MM.1S (cell line): Measurements from ENCODE around the gene XXYLT1.

Experiments used
- CTCF ChIP-seq: fragments of 300-600 bp; sonication (generic); IDR thresholded peaks from 2 replicates; pipeline ENCODE4 v1.5.1; 2016; ENCODE audit warnings: antibody characterized with exemption, low read length, mixed read lengths
- EZH2phosphoT487 ChIP-seq: fragments of 300-600 bp; sonication (generic); IDR thresholded peaks from 2 replicates; pipeline ENCODE4 v1.6.1; 2018; ENCODE audit warnings: antibody characterized with exemption, low read length

- no peak for TF ChIP-seq EZH2phosphoT487
- no peak for TF ChIP-seq CTCF
Measured at GRCh38 chr3:195253923-195254432, 17.0 kb downstream of the XXYLT1 start.
